GM21737 (cell line): ENCODE measurements around the gene ANKRD26.

Experiments used
- ATAC-seq: cut with Tn5 transposase; IDR thresholded peaks from one replicate; pipeline ENCODE4 v1.9.1; 2021; ENCODE audit warnings: mild to moderate bottlenecking, moderate library complexity; ENCODE audit not compliant: unreplicated experiment

The ANKRD26 gene

DNA sequence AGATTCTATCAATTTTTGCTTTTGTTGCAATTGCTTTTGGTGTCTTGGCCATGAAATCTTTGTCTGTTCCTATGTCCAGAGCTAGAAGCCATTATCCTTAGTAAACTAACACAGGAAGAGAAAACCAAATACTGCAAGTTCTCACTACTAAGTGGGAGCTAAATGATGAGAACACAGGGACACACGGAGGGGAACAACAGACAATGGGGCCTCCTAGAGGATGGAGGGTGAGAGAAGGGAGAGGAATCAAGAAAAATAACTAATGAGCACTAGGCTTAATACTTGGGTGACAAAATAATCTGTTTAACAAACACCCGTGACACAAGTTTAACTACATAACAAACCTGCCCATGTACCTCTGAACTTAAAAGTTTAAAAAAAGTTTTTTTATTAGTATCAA lies 78.2 kb downstream of the ANKRD26 start:
- no peak for ATAC-seq

GRCh38 chr10:27020243-27020642 lies 80.1 kb downstream of the ANKRD26 start:
- no peak for ATAC-seq

DNA sequence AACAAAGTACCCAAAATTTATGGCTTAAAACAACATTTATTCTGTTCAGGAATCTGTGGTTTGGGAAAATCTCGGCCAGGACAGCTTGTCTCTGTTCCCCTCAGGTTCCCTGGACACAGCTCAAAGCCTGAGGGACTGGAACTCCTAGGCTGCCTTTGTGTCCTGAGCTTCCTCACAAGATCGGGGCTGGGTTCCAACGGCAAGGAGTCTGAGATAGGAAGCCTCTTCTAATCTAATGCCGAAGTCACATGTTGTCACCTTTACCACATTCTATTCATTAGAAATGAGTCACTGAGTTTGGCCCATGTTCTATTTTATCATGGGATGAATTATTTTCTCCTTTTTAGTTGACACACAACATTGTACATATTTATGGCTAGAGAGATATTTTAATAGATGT lies 80.5 kb downstream of the ANKRD26 start:
- ATAC-seq = no peak

DNA sequence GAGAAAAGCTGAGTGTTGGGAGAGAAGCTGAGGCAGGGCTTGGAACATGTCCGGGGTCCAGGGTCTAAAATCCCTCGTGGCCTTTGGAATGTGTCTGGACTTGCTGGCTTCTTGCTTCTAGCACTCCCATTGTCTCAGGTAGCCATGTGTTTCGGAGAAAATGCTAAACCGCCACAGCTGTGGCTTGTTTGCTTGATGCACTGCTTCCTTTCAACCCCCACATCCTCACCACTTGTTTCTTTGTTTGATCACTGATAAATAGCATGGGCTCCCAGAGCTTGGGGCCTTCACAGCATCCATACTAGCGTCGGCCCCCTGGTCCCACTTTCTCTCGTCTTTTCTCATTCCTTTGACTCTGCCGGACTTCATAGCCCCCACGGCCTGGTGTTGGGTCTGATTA lies 102.7 kb downstream of the ANKRD26 start:
- ATAC-seq = no peak

DNA sequence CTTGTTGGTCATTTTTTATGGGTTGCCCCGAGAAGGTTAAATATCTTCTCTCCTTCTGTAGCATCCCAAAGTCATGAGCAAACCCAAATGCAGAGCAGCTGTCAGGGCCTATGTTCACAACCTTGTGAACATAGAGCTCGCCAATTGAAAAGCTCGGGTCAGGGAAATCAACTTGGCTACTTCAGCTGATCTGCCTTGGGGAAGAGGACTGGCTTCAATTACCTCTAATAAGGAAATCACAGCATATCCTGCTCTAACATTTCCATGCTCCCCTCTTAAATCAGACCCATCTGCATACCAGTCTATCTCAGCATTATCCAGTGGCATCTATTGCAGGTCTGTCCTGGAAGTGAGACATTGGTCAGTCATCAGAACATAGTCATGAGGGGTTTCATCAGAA lies 105.6 kb downstream of the ANKRD26 start:
- ATAC-seq = no peak

- ATAC-seq = no peak
Observed at GRCh38 chr10:26987851-26988250, 112.4 kb downstream of the ANKRD26 start.

DNA sequence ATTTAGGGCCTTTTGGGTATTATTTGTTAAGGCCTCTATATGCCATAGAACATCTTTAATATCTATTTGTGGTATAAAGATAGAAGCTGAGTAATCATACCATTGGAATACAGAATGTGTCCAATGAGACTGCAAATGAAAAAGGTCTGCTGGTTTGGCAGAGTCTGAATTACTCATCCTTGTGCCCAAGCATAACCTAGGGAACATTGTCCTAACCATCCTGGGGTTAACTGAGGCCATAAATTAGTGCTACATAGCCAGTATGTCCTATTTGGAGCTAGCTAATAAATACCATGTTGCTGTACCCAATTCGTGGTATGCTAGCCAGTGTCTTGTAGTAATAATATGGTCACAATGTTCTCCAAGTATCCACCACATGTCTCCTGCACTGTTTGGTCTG lies 117.1 kb downstream of the ANKRD26 start:
- ATAC-seq = no peak

DNA sequence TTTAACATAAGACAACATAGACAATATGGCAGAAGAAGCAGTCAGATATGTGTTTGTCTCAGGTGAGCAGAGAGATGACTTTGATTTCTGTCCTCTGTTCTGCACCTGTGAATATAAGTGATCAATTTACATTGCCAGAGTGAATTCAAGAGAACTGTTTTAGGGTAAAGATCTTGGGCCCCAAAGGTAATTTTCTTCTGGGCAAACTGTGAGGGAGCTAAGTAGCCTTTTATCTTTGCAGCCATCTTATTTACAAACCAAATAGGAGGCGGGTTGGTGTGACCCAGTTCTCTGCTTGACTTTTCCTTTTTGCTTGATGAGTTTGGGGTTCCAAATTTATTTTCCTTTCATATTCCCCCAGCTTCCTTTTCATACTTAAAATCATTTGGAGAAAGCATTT lies 118.2 kb downstream of the ANKRD26 start:
- no peak for ATAC-seq

- no peak for ATAC-seq
Observed at GRCh38 chr10:26981232-26981824, 119.0 kb downstream of the ANKRD26 start.

GRCh38 chr10:26978519-26978918 lies 121.8 kb downstream of the ANKRD26 start:
- no peak for ATAC-seq

DNA sequence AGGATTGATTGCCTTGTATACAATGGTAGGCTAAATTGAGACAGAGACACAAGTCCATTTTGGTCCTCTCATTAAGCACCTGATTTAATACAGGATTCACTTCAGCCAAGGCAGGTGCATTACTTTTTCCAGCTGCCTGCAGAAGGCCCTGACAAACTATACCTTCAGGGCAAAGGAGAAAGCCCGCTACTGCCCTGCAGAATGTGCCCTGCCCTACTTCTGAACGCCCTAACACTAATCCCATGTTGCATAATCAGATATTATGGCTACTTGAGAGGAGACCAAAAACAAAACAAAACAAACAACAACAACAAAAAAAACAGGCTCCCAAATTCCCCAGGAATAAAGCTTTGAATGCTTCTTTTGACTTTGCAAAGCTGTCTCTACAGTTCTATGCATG lies 122.7 kb downstream of the ANKRD26 start:
- ATAC-seq = no peak

GRCh38 chr10:26970667-26971066 lies 129.6 kb downstream of the ANKRD26 start:
- ATAC-seq = no peak

- peak; percentile 81 for ATAC-seq
Observed at GRCh38 chr10:26969145-26969926, 131.0 kb downstream of the ANKRD26 start.

DNA sequence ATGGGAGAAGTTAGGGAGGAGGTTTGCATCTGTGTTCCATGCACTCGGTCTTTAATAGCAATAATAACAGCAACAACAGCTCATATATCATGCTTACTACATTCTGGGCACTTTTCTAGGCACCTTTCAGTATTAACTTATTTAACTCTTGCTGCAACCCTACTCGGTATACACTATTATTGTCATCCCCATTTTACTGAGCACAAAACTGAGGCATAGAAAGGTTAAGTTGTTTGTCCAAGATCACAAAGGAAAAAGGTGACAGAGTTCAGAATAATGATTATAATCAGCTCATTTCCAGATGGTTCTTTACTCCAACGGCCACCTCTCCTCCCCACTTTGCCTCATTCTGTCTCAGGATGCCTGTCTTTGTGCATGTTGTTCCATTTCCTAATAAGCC lies 137.5 kb downstream of the ANKRD26 start:
- ATAC-seq = no peak

DNA sequence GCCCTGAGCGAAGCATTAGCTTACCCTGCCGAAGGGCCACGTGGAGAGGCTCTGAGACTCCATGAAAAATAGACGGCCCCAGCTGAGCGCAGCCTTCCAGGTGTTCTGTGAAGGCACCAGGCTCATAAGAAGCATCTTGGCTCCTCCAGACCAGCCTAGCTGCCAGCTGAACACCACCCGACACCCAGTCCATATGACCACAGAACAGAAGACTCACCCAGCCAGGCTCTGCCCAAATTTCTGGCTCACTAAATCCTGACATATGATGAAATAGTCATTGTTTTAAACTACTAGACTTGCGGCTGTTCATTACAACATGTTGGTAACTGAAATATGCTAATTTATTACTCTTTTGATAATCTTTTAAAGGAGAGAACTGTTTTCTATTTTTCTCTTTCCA lies 140.0 kb downstream of the ANKRD26 start:
- ATAC-seq = no peak

GRCh38 chr10:26959841-26960240 lies 140.5 kb downstream of the ANKRD26 start:
- no peak for ATAC-seq
